OCI-LY3 (cell line): ENCODE measurements around the gene ZSCAN22.

Experiments used
- CTCF ChIP-seq: fragments of 200-600, 300-600 bp; sonication (generic); IDR thresholded peaks from 2 replicates; pipeline ENCODE4 v1.5.1; 2014; ENCODE audit warnings: antibody characterized with exemption, low read length, low read depth
- EZH2phosphoT487 ChIP-seq: fragments of 200-600 bp; shearing (Covaris generic); IDR thresholded peaks from 2 replicates; pipeline ENCODE4 v1.6.1; 2018; ENCODE audit warnings: antibody characterized with exemption, mixed run types, low read depth

- TF ChIP-seq CTCF (no peak), EZH2phosphoT487 (no peak)
Measured at GRCh38 chr19:58332697-58333096, 5.9 kb downstream of the ZSCAN22 start.
